CD4-positive, alpha-beta T cell treated with Interleukin-4 for 1 hour (primary cell): ENCODE measurements around the gene SMOC2.

Experiments
- DNase-seq, 2 donors: peaks; one replicate each; pipeline ENCODE4 v3.0.0-alpha.2; 2020 to 2022

The SMOC2 gene

DNA sequence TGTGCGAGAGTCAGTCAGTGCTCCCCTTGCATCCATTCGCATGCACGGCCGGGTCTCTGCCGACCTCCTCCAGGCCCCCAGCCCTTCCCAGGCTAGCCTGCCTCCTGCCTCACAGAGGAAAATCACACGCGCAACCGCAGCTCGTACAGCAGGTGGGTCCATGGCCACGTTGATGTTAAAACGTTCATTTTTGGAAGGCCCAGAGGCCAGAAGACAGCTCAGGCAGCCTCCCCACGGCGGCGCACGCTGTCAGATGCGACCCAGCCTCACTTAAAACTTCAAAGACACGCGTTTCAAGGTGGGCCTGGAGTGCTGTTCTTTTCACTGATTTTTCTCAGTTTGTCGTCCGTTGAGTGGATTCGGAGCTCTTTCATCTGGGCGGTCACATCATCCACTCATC is 276.5 kb downstream of the SMOC2 start:
- no peak for DNase-seq
